ENCODE measurements around the gene GBP1.

Gene GBP1

GRCh38 chr1:89089962-89090361 is 25.0 kb upstream of the GBP1 start:
- Histone ChIP-seq H3K4me2 (ENCODE audit: low read depth, low read length, poor library complexity, severe bottlenecking) (no peak overlapping the region), H3K9ac (ENCODE audit: low read depth, low read length, poor library complexity, severe bottlenecking) (no peak overlapping the region), H3K9me2 (replicated peaks; ENCODE audit: low read depth, low read length) (no peaks in the 10 kb centered on the region), H3K4me3 (ENCODE audit: low read length, poor library complexity, severe bottlenecking) (no peak overlapping the region), H3F3A (ENCODE audit: low read depth) (no peaks in the 10 kb centered on the region), H4K20me1 (ENCODE audit: insufficient read depth, low read length, poor library complexity, severe bottlenecking) (no peaks in the 10 kb centered on the region), H3K79me2 (ENCODE audit: insufficient read depth, low read length) (no peaks in the 10 kb centered on the region), H3K27me3 (ENCODE audit: insufficient read depth, low read length, poor library complexity, severe bottlenecking) (no peaks in the 10 kb centered on the region), H3K4me1 (ENCODE audit: insufficient read depth, low read length, poor library complexity, severe bottlenecking) (no peaks in the 10 kb centered on the region), H2AFZ (ENCODE audit: low read length) (no peak overlapping the region), H3K36me3 (ENCODE audit: insufficient read depth, low read length) (no peaks in the 10 kb centered on the region), H3K9me3 (ENCODE audit: insufficient read depth, low read depth, low read length) (no peaks in the 10 kb centered on the region)
- no peak for TF ChIP-seq EZH2phosphoT487 (IDR thresholded peaks at IDR 0.05; ENCODE audit: borderline replicate concordance)
- TF ChIP-seq, protein P1, sequence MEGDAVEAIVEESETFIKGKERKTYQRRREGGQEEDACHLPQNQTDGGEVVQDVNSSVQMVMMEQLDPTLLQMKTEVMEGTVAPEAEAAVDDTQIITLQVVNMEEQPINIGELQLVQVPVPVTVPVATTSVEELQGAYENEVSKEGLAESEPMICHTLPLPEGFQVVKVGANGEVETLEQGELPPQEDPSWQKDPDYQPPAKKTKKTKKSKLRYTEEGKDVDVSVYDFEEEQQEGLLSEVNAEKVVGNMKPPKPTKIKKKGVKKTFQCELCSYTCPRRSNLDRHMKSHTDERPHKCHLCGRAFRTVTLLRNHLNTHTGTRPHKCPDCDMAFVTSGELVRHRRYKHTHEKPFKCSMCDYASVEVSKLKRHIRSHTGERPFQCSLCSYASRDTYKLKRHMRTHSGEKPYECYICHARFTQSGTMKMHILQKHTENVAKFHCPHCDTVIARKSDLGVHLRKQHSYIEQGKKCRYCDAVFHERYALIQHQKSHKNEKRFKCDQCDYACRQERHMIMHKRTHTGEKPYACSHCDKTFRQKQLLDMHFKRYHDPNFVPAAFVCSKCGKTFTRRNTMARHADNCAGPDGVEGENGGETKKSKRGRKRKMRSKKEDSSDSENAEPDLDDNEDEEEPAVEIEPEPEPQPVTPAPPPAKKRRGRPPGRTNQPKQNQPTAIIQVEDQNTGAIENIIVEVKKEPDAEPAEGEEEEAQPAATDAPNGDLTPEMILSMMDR (conservative IDR thresholded peaks at IDR 0.05; ENCODE audit: low read length), result no peak

GRCh38 chr1:89088572-89088971 is 23.6 kb upstream of the GBP1 start:
- H3F3A ChIP-seq (ENCODE audit: low read depth), result no peaks in the 10 kb centered on the region

DNA sequence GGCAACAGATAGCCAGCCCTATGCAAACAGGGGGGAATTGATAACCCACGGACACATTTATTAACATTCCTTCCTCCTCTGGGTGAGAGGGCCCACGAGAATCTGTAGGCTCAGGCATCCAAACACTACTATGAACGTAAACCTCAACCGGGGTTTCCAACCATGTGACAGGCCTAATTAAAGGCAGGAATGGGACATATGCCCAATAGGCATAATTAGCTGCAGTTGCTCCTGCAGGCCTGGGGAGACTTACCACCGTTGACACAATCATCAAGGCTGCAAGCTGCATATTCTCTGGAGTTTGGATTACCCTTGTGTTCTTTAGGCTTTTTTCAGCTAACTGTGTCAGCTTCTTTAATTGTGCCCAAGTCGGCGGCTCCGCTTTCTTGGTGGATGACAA is 22.2 kb upstream of the GBP1 start:
- Histone ChIP-seq H3K36me3 (ENCODE audit: insufficient read depth, low read length) (no peaks in the 10 kb centered on the region), H3K9me2 (replicated peaks; ENCODE audit: low read depth, low read length) (no peaks in the 10 kb centered on the region), H3K27me3 (ENCODE audit: insufficient read depth, low read length, poor library complexity, severe bottlenecking) (no peaks in the 10 kb centered on the region), H4K20me1 (ENCODE audit: insufficient read depth, low read length, poor library complexity, severe bottlenecking) (no peaks in the 10 kb centered on the region), H3K4me2 (ENCODE audit: low read depth, low read length, poor library complexity, severe bottlenecking) (no peak overlapping the region), H3K9ac (ENCODE audit: low read depth, low read length, poor library complexity, severe bottlenecking) (no peak overlapping the region), H3K4me1 (ENCODE audit: insufficient read depth, low read length, poor library complexity, severe bottlenecking) (no peaks in the 10 kb centered on the region), H3K9me3 (ENCODE audit: insufficient read depth, low read depth, low read length) (no peaks in the 10 kb centered on the region), H3K4me3 (ENCODE audit: low read length, poor library complexity, severe bottlenecking) (no peak overlapping the region), H3F3A (ENCODE audit: low read depth) (no peaks in the 10 kb centered on the region), H3K79me2 (ENCODE audit: insufficient read depth, low read length) (no peaks in the 10 kb centered on the region), H2AFZ (ENCODE audit: low read length) (no peak overlapping the region)
- TF ChIP-seq, protein P1 (conservative IDR thresholded peaks at IDR 0.05; ENCODE audit: low read length), result no peak
- no peak for TF ChIP-seq EZH2phosphoT487 (IDR thresholded peaks at IDR 0.05; ENCODE audit: borderline replicate concordance)

More at GRCh38 chr1:89088572-89088971, 23.6 kb upstream of the GBP1 start:
- Histone ChIP-seq H3K79me2 (ENCODE audit: insufficient read depth, low read length) (no peaks in the 10 kb centered on the region), H3K4me1 (ENCODE audit: insufficient read depth, low read length, poor library complexity, severe bottlenecking) (no peaks in the 10 kb centered on the region), H3K9me3 (ENCODE audit: insufficient read depth, low read depth, low read length) (no peaks in the 10 kb centered on the region), H4K20me1 (ENCODE audit: insufficient read depth, low read length, poor library complexity, severe bottlenecking) (no peaks in the 10 kb centered on the region), H3K9me2 (replicated peaks; ENCODE audit: low read depth, low read length) (no peaks in the 10 kb centered on the region), H3K9ac (ENCODE audit: low read depth, low read length, poor library complexity, severe bottlenecking) (no peak overlapping the region), H3K4me3 (ENCODE audit: low read length, poor library complexity, severe bottlenecking) (no peak overlapping the region), H3K27me3 (ENCODE audit: insufficient read depth, low read length, poor library complexity, severe bottlenecking) (no peaks in the 10 kb centered on the region), H2AFZ (ENCODE audit: low read length) (no peak overlapping the region), H3K36me3 (ENCODE audit: insufficient read depth, low read length) (no peaks in the 10 kb centered on the region), H3K4me2 (ENCODE audit: low read depth, low read length, poor library complexity, severe bottlenecking) (no peak overlapping the region)
- TF ChIP-seq, protein P1 (conservative IDR thresholded peaks at IDR 0.05; ENCODE audit: low read length), result no peak
- no peak for TF ChIP-seq EZH2phosphoT487 (IDR thresholded peaks at IDR 0.05; ENCODE audit: borderline replicate concordance)
